WTC11 (cell line): ENCODE data around the gene EN2.

Experiments used
- FOXJ3 ChIP-seq: sonication (generic); formaldehyde crosslinking; IDR thresholded peaks from 2 replicates; pipeline ENCODE4 v1.9.0; 2021; ENCODE audit warnings: missing genetic modification reagents, mild to moderate bottlenecking, borderline replicate concordance
- NR3C1 ChIP-seq: sonication (generic); formaldehyde crosslinking; conservative IDR thresholded peaks from 2 replicates; pipeline ENCODE4 v1.8.1; 2023; ENCODE audit warnings: low read depth, mild to moderate bottlenecking, missing genetic modification reagents
- SP1 ChIP-seq: sonication (generic); formaldehyde crosslinking; conservative IDR thresholded peaks from 2 replicates; pipeline ENCODE4 v1.8.1; 2022; ENCODE audit warnings: missing genetic modification reagents
- ZNF416 ChIP-seq: fragments of 250-450 bp; sonication (Bioruptor Pico); IDR thresholded peaks from 2 replicates; pipeline ENCODE4 v1.9.0; 2021; ENCODE audit warnings: mild to moderate bottlenecking, inconsistent platforms
- TF ChIP-seq, protein P1 (sequence below): fragments of 200-600 bp; IDR thresholded peaks from 2 replicates; pipeline ENCODE4 v1.8.0; 2022; ENCODE audit warnings: antibody characterized with exemption
- TF ChIP-seq, protein P2 (sequence below): sonication (generic); formaldehyde crosslinking; IDR thresholded peaks from 2 replicates; pipeline ENCODE4 v1.8.1; 2022; ENCODE audit warnings: low read depth, mild to moderate bottlenecking, moderate library complexity, missing genetic modification reagents, borderline replicate concordance

DNA sequence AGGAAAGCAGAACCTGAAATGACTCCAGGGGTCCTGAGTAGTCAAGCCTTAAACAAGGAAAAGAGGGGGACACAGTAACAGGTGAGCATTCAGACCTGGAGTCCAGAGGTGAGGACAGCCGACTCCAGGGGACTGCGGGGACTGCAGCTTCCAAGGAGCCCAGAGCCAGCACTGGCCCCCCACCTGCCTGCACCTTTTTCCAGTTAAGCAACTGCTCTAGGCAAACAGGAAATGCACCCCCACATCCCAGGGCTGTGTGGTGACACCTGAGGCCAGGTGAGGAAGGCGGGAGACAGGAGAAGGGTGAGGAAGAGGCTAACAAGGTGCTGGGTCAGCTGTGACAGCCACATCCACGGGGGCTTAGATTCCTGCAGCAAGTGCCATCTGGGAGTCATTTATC, 20.1 kb upstream of the EN2 start:
- TF ChIP-seq, protein P1, sequence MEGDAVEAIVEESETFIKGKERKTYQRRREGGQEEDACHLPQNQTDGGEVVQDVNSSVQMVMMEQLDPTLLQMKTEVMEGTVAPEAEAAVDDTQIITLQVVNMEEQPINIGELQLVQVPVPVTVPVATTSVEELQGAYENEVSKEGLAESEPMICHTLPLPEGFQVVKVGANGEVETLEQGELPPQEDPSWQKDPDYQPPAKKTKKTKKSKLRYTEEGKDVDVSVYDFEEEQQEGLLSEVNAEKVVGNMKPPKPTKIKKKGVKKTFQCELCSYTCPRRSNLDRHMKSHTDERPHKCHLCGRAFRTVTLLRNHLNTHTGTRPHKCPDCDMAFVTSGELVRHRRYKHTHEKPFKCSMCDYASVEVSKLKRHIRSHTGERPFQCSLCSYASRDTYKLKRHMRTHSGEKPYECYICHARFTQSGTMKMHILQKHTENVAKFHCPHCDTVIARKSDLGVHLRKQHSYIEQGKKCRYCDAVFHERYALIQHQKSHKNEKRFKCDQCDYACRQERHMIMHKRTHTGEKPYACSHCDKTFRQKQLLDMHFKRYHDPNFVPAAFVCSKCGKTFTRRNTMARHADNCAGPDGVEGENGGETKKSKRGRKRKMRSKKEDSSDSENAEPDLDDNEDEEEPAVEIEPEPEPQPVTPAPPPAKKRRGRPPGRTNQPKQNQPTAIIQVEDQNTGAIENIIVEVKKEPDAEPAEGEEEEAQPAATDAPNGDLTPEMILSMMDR, result no peak
- TF ChIP-seq SP1 (no peak), FOXJ3 (CRISPR knock-in tag) (no peak), NR3C1 (no peak), ZNF416 (CRISPR knock-in tag) (no peak)
- TF ChIP-seq, protein P2, sequence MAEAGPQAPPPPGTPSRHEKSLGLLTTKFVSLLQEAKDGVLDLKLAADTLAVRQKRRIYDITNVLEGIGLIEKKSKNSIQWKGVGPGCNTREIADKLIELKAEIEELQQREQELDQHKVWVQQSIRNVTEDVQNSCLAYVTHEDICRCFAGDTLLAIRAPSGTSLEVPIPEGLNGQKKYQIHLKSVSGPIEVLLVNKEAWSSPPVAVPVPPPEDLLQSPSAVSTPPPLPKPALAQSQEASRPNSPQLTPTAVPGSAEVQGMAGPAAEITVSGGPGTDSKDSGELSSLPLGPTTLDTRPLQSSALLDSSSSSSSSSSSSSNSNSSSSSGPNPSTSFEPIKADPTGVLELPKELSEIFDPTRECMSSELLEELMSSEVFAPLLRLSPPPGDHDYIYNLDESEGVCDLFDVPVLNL (CRISPR knock-in tag), result no peak
